HG02623 (cell line): Measurements from ENCODE around the gene TTC16.
"Not testable (repeated sequence)": the region's sequence is repeated elsewhere in the genome, so short reads cannot be mapped to it uniquely, and the experiment has no call there.

ENCODE experiments used
- ATAC-seq: cut with Tn5 transposase; IDR thresholded peaks from one replicate; pipeline ENCODE4 v1.9.1; 2021; ENCODE audit warnings: moderate library complexity; ENCODE audit not compliant: unreplicated experiment

Gene TTC16

DNA sequence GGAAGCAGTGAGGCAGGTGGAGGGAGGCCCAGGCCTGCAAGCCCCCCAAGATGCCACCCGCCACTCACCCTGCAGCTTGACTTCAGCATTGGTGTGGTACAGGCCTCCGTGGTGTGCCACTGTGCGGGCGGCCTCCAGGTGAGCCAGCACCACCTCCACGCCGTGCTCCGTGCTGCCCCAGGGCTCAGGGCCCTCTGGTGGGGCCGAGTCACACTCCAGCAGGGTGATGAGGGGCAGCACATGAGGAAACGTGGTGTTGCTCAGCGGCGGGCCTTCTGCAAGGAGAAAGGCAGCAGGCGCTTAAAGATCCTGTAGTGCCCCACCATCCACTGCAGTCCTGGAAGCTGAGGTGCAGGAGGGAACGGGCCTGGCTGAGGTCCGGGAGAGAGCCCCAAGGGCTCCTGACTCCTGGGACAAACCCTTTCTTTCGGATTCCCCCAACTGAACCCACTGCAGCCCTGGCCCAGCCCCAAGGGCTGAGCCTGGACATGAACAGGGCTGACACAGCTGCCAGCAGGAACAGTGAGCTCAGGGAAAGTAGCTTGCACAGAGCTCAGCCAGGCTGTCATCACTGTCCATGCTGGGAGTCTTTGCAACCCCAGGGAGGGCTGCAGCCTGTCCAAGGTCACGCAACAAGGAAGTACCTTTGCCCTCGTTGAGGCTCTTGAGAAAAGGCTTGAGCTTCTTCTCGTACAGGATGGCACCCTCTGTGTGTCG, 23.9 kb downstream of the TTC16 start:
- ATAC-seq: no peak

DNA sequence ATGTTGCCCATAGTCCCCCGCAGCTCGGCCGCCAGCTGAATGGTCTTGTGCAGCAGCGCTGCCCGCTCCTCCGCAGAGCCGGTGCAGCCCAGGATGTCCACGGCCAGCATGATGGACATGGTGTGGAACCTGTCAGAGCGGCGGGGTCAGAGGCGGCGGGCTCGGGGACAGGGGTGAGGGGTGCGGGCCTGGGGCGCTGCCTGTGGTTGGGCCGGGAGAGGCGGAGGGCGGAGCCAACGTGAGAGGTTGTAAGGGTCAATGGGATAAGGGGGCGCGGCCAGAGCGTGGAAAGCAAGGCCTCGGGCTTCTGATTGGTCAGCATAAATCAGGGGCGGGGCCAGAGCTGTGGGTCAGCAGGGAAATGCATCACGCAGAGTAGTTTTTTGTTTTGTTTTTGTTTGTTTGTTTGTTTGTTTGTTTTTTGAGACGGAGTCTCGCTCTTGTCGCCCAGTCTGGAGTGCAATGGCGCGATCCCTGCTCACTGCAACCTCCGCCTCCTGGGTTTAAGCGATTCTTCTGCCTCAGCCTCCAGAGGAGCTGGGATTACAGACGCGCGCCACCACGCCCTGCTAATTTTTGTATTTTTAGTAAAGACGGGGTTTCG, 26.1 kb downstream of the TTC16 start:
- ATAC-seq: no peak

DNA sequence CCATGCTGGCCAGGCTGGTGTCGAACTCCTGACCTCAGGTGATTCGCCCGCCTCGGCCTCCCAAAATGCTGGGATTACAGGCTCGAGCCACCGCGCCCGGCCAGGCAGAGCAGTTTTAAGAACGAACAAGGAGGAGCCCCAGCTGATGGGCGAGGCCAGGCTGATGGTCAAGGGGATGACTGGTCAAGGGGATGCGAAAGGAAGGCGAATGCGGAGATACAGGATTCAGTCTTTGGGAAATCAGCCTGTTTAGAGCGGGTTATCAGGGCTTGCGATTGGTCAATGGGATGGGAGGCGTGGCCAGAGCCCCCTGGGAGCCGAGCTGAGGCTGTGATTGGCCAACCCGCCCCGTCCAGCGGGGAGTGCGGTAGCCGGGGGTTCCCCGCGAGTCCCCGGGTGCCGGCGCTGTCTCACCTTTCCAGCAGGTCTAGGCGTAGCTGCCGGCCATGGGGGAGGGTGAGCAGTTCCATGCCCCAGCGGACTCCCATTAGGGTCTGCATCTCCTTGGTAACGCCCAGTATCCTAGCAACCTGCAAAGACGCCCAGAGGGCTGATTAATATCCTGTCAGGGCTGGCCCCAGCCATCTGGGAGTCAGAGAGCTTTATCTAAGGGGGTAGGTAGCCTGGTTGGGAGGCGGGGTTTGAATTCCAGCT, 26.7 kb downstream of the TTC16 start:
- no peak for ATAC-seq

DNA sequence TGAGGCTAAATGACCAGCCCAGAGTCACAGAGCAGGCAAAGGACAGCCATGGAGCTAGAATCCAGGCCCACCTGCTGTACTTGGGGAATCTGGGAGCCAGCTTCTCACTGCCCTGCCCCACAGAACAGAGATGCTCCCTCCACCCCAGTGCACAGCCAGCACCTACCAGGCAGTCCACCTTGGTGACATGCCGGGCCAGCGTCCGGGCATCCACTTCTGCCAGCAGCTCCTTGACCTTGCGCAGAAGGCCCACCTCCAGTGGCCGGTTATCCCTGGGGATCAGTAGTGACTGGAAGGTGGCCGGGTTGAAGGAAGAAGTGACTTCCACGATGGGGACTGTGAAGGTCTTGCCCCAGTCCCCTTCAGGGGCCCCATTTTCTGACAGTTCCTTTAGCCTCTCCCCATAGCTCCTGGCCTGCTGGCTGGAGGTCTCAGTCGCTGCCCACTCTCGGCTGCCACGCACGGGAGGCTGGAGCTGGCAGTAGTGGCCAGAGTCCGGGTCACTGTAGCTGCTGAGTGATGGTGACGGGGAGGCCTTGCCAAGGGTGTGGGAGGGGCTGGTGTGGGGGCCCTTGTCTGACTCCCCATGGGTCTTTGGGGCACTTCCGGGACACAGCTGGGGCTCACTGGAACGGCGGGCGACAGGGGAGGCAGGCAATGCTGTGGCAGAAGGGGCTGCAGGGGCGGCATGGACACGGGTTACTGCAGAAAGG, 28.7 kb downstream of the TTC16 start:
- no peak for ATAC-seq

DNA sequence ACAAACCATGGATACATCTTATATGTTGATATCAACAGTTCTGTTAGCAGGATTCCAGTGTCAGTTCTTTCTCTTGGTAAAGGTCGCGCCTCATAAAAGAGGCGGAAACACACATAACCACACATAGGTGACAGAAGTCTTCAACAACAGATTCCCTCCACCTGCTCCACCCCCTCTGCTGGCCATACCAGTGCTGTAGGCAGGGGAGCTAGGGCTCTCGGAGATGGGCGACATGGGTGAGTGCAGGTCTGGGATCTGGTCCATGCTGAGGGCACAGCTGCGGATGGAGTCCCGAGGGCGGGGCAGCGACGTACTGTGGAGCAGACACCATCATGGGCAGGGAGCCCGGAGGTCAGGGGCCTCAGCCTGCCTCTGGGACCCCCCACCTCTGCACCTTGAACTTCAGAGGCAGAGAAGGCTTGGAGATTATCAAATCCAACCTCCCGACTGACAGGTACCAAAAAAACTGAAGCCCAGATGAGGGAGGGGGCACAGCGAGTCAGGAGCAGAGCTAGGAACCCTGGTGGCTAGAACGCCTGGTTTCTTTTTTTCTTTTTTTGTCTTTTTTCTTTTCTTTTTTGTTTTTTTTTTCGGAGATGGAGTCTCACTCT, 31.2 kb downstream of the TTC16 start:
- no peak for ATAC-seq

DNA sequence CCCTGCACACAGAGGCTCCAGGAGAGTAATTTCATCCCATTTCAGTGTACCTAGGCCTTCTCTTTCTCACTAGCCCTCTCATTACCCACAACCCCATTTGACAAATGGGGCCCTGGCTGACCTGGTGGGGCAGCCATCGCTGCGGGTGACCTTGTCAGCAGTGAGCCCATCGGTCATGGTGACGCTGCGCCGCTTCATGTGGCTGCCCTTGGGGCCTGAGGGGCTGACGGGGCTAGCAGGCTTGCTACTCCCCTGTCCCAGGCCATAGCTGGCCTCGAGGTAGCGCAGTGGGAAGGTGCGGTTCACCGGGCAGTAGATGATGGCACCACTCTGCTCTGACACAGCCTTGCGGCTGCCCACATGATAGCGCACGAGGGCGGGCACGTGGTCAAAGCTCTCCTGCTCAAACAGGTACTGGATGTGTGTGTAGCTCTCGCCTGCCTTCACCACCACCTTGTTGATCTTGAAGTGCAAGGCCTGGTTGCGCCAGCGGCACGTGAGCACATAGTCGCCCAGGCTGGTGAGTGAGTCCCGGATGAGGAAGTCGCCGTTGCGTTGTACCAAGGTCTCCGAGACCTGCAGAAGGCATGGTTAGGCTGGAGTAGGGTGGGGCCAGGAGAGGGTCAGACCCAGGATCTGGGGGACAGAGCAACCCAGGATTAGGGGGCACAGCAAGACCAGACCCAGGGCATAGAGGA, 33.4 kb downstream of the TTC16 start:
- no peak for ATAC-seq

DNA sequence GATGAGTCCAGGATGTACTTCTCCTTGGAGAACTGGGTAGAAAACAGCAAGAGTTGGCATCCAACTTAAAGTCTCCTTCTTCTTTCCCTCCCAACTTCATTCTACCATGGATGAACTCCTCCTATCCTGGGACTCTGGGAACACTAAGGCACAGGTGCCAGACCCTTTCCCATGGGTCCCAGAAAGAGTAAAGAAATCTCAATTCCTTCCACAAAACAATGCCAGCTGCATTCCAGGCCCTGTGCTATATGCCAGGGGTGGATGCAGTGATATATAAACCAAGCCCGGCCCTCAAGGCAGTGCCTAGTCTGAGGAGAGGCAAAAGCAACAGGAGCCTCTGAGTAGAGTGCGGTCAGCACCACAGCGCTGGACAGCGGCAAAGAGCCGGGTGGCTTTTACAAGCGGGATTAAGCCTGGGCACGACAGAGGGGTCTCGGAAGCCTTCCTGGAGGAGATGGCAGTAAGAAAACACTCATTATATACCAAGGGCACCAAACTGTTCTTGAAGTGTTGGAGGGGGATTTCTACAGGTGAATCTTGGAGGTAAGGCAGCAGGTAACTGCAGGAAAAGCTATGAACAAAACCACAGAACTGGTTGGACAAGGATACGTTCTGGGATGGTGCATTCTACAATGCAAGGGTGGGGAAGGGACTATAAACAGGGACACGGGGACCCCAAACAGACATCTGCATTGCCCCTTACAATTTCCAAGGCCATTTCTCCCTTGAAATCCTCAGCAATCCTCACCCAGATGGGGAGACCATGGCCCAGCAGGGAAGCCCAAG, 35.6 kb downstream of the TTC16 start:
- ATAC-seq: no peak

DNA sequence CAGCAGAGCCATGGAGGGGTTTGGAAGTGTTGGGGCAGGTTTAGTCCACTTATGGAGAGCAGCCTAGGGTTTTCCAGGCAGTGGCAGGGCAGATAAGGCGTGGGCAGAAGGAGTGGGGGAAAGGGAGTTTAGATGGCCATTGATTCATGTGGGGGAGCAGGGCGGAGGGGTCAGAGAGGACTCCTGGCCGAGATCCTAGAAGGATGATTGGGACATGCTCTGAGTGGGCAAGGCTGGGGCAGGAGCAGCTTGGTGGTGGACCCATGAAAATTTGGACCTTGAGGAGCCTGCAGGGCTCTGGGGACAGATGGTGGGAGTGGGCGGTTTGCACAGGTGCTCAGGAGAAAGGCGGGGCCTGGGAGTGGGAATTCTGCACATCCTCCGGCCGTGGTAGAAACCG, 37.3 kb downstream of the TTC16 start:
- ATAC-seq: no peak

DNA sequence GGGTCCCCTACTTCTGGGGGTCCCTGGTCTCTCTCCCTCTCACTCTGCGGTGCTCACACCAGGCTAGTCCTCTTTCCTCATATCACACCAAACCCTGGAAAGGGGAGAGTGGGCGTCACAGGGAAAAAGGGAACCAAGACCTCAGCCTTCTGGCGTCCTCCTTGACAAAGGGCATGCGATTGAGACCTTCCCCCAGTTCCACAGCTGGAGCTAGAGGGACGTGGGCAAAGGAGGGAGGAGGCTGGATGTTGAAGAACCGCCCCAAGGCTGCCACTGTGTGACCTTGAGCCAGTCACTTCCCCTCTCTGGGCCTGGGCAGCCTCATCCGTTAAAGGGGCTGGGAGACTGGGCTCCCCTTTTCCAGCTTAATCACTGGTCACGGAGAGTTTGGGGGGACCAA, 37.7 kb downstream of the TTC16 start:
- no peak for ATAC-seq

DNA sequence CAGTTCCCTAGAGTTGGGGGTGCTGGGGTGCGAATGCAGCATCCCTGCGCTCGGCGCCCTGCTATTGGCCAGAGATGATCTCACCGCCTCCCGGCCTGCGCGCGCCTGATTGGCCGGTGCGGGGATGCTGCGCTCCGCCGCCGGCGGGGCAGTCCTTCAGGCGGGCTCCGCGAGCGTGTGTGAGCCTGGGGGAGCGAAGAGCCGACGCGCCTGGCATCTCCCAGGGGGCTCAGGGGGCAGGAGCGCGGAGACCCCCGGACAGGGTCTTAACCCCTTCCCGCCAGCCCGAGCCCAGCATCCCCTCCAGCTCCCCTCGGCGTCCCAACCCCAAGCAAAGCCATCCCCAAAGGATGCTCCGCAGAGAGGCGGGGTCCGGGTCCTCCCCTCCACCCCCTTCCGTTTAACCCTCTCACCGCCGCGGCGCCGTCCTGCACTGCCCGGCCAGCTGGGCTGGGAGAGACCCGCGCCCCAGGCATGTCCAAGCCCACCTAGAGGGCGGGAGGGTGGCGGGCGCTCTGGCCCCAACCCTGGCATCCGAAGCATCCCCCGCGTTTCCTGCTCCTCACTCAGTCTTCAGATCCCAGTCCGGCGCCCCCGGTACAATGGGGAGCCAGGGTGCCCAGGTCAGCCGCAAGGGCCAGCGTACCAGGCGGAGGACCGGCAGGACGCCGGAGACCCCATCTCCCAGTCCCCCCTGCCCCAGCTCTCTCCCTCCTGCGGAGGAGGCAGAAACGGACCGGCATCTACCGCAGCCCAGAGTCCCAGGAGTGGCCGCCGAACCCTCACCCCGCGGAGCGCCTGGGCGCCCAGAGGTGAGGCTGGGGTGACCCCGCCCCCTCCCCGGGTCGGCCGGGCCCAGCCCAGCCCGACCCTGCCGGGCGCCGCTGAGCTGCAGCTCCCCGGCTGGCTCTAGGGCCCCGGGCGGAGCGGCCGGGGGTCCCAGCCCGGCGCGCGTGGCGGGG, 38.5 kb downstream of the TTC16 start:
- ATAC-seq: no peak

DNA sequence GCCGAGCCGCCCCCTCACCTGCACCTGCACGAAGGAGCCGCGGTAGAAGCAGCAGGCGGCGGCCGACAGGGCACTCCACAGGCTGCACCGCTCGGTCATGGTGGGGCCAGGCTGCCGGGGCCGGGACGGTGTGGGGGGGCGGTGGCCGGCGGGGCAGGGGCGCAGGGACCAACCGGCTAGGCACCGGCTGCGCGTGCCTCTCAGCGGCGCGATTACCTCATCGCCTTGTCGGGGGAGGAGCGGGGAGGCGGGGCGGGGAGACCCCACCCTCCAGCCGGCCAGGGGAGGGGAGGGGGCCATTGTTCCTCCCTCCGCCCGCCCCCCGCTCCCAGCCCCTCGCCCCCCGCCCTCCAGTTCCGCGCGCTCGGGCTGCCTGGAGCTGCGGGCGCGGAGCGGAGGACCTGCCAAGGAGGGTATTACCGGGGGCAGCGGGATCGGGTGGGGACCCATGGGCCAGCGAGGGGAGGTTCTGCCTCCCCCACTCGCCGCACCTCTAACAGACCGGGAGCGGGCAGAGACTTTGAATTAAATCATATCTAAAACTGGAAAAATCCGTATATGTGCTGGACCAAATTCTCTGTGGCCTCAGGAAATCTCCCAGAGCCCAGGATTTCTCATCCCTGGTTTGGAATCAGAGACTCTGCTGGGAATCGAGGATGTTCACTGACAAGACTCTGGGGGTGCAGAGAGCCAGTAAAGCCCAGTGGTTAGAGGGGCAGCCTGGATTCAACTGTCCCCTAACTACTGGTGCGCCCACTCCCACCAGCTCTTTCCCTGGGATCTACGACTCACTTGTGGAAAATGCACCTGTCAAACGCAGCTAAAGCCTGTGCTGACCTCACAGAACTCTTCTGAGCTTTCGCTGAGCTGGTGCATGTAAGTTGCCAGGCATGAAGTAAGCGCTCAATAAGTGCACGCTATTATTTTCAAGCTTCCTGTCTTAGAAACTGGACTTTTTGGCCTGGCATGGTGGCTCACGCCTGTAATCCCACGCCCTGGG, 39.5 kb downstream of the TTC16 start:
- ATAC-seq: no peak

DNA sequence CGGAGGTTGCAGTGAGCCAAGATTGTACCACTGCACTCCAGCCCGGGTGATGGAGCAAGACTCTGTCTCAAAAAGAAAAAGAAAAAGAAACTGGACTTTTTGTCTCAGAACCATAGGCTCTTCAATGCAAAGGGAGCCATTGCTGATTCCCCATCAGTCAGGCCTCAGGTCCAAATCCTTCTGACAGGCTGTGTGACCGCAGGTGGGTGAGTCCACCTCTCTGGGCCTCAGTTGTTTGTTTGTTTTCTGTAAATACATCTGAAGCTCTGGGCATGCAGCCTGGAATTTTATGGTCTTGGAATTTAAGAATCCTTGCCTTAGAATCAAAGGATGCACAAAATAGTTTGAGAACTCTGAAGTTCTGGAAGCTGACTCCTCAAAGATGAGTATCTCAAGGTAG, 40.4 kb downstream of the TTC16 start:
- no peak for ATAC-seq

DNA sequence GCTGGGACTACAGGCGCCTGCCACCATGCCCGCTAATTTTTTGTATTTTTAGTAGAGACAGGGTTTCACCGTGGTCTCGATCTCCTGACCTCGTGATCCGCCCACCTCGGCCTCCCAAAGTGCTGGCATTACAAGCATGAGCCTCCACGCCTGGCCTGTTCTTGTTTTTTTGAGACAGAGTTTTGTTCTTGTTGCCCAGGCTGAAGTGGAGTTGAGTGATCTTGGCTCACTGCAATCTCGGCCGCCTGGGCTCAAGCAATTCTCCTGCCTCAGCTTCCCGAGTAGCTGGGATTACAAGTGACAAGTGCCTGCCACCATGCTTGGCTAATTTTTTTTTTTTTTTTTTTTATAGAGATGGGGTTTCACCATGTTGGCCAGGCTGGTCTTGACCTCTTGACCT, 40.9 kb downstream of the TTC16 start:
- ATAC-seq: not testable (repeated sequence)

DNA sequence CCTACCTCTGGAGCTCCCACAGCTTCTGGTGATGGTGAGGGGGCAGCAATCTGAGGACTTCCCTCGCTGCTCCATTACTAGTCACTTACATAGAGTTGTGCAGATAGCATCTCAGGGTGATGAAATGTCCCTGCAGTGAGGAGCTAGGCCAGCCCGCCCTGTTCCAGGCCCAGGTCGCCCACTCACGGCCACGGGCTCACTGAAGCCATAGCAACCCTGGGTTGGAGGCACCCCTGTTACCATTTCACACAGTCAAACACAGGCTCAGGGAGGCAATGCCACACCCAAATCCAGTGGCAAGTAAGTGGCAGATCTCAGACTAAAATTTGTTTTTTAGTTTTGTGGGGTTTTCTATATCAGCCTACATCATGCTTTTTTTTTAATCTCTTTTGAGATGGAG, 43.0 kb downstream of the TTC16 start:
- no peak for ATAC-seq

DNA sequence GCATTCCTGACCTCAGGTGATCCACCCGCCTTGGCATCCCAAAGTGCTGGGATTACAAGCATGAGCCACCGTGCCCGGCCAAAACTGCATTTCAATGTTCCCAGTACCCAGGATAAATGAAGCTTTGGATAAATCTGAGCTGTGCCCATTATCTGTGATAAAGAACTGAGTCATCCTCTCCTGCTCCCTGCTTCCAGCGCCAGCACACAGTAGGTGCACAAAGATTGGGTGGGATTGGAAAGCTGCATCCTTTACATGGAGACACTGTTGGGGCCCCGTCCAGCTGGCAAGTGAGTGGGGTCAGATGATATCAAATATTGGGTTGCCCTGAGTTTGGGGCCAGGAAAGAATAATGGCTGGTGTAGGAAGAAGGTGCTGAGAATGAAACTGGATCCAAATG, 45.2 kb downstream of the TTC16 start:
- no peak for ATAC-seq

DNA sequence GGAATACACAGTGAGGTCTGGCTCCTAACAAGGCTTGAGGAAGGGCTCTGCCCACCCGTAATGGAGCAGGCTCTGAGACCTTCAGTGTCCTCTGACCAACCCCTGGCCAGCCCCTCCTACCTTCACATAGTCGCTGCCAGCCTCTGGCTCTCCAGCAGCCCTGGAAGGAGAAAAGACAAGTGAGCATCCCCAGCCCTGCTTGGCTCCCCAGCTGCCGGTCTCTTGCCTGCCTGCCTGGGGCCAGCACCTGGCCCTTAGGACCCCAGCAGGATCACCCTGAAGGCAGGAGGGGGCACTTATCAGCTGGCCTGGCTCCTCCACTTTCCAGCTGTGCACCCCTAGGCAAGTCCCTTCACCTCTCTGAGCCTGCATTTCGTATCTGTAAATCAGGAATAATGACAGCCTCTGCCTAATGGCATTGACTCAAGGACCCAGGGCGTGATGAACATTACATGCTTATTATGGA, 45.6 kb downstream of the TTC16 start:
- ATAC-seq: no peak

DNA sequence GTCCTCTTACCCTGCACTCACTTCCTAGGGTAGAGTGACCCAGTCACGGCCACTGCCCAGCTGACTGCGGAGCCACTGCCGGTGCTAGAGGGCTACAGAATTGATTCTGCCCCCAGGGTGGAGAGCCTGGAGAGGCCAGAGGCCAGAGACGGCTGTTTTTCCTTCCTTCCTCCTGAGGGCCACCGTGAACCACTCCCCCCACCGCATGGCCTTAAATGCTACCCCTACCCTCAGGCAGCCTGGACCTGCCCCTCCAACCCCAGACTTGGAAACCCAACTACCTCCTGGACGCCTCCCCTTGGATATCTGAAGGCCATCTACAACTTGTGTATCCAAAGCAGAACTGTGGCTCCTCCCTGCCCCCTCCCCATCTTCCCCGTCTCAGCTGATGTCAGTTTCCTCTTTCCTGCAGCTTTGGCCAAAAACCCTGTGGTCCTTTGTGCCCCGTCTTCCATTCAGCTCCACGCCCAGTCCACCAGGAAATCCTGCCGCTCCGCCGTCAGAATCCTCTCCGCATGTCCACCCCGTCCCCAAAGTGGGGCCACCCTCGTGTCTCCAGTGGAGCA, 46.3 kb downstream of the TTC16 start:
- no peak for ATAC-seq
